B cell (primary cell): Measurements from ENCODE around the gene ZNF140.

Source experiments
- CTCF ChIP-seq: fragments of 200-600 bp; IDR thresholded peaks from one replicate; pipeline ENCODE4 v1.8.0; 2022; ENCODE audit warnings: antibody characterized with exemption, mild to moderate bottlenecking
- EZH2 ChIP-seq: IDR thresholded peaks from 2 replicates; pipeline ENCODE4 v1.6.1; 2012; ENCODE audit warnings: borderline replicate concordance, low read depth, mild to moderate bottlenecking, moderate library complexity, low read length; ENCODE audit not compliant: insufficient read depth, poor library complexity, severe bottlenecking

- no peak for TF ChIP-seq CTCF
- TF ChIP-seq EZH2: no peak
These were observed 50.0 kb downstream of the ZNF140 start for GRCh38 chr12:133130808-133131128.
